H9 (cell line): Measurements from ENCODE around the gene ADAMTSL3. TPM values are rescaled to one million over a fixed set of nuclear protein-coding genes. Genes with fewer than 3 reads are reported as not detected.

ENCODE experiments used
- DNase-seq: peaks from one replicate; pipeline ENCODE4 v3.0.0-alpha.2; 2017
- H2AFZ ChIP-seq: one replicate; pipeline ENCODE4 v1.6.1; 2013; ENCODE audit warnings: mild to moderate bottlenecking, low read length, control low read depth, moderate library complexity
- H2AK5ac ChIP-seq: 2 replicates; pipeline ENCODE4 v1.6.1; 2013; ENCODE audit warnings: low read length, control low read depth, mixed read lengths; ENCODE audit not compliant: insufficient read length
- H2BK120ac ChIP-seq: one replicate; pipeline ENCODE4 v1.6.1; 2013; ENCODE audit warnings: low read depth, mild to moderate bottlenecking, low read length, control low read depth, inconsistent platforms; ENCODE audit not compliant: poor library complexity, severe bottlenecking
- H2BK12ac ChIP-seq: 2 replicates; pipeline ENCODE4 v1.6.1; 2013; ENCODE audit warnings: low read length, control low read depth, mixed read lengths, low read depth; ENCODE audit not compliant: insufficient read length
- H2BK15ac ChIP-seq: 2 replicates; pipeline ENCODE4 v1.6.1; 2013; ENCODE audit warnings: low read depth, low read length, control low read depth
- H2BK20ac ChIP-seq: one replicate; pipeline ENCODE4 v1.6.1; 2013; ENCODE audit warnings: low read depth, mild to moderate bottlenecking, low read length, control low read depth, inconsistent platforms; ENCODE audit not compliant: poor library complexity, severe bottlenecking
- H2BK5ac ChIP-seq: 2 replicates; pipeline ENCODE4 v1.6.1; 2013; ENCODE audit warnings: low read length, control low read depth, mixed read lengths; ENCODE audit not compliant: insufficient read length
- H3K14ac ChIP-seq: 2 replicates; pipeline ENCODE4 v1.6.1; 2013; ENCODE audit warnings: low read length, control low read depth; ENCODE audit not compliant: insufficient read depth
- H3K18ac ChIP-seq: 2 replicates; pipeline ENCODE4 v1.6.1; 2013; ENCODE audit warnings: low read depth, mild to moderate bottlenecking, mixed read lengths, low read length, control low read depth; ENCODE audit not compliant: insufficient read length
- H3K23ac ChIP-seq: 2 replicates; pipeline ENCODE4 v1.6.1; 2013; ENCODE audit warnings: low read length, control low read depth, mixed read lengths, low read depth; ENCODE audit not compliant: insufficient read length
- H3K23me2 ChIP-seq: 2 replicates; pipeline ENCODE4 v1.6.1; 2013; ENCODE audit warnings: low read depth, mild to moderate bottlenecking, mixed read lengths, low read length, control low read depth; ENCODE audit not compliant: insufficient read length, poor library complexity, severe bottlenecking
- H3K27ac ChIP-seq: 2 replicates; pipeline ENCODE4 v1.5.1; 2013; ENCODE audit warnings: low read length, control low read depth, mixed read lengths, low read depth; ENCODE audit not compliant: insufficient read length
- H3K27me3 ChIP-seq: 2 replicates; pipeline ENCODE4 v1.6.1; 2013; ENCODE audit warnings: low read length, control low read depth, inconsistent platforms; ENCODE audit not compliant: insufficient read depth
- H3K4ac ChIP-seq: 2 replicates; pipeline ENCODE4 v1.6.1; 2013; ENCODE audit warnings: low read depth, mild to moderate bottlenecking, control low read depth, inconsistent platforms, low read length, moderate library complexity
- H3K4me1 ChIP-seq: 2 replicates; pipeline ENCODE4 v1.6.1; 2013; ENCODE audit warnings: low read length, control low read depth, inconsistent platforms; ENCODE audit not compliant: insufficient read depth
- H3K4me2 ChIP-seq: 2 replicates; pipeline ENCODE4 v1.6.1; 2013; ENCODE audit warnings: low read length, control low read depth, mixed read lengths; ENCODE audit not compliant: insufficient read length, insufficient read depth
- H3K56ac ChIP-seq: 2 replicates; pipeline ENCODE4 v1.6.1; 2013; ENCODE audit warnings: low read depth, mild to moderate bottlenecking, mixed read lengths, low read length, control low read depth; ENCODE audit not compliant: insufficient read length
- H3K79me1 ChIP-seq: 2 replicates; pipeline ENCODE4 v1.6.1; 2013; ENCODE audit warnings: low read depth, mild to moderate bottlenecking, moderate library complexity, low read length, control low read depth, inconsistent platforms; ENCODE audit not compliant: insufficient read depth, poor library complexity, severe bottlenecking
- H3K79me2 ChIP-seq: 2 replicates; pipeline ENCODE4 v1.6.1; 2013; ENCODE audit warnings: low read length, control low read depth, inconsistent platforms; ENCODE audit not compliant: insufficient read depth
- H3K9ac ChIP-seq: 2 replicates; pipeline ENCODE4 v1.6.1; 2013; ENCODE audit warnings: low read length, control low read depth, mixed read lengths; ENCODE audit not compliant: insufficient read length; ENCODE audit errors: extremely low read depth
- H3K9me3 ChIP-seq: one replicate; pipeline ENCODE4 v1.6.1; 2013; ENCODE audit warnings: low read depth, low read length, inconsistent platforms; ENCODE audit not compliant: control insufficient read depth
- H3T11ph ChIP-seq: one replicate; pipeline ENCODE4 v1.6.1; 2013; ENCODE audit warnings: mild to moderate bottlenecking, low read length, control low read depth, inconsistent platforms
- H4K20me1 ChIP-seq: one replicate; pipeline ENCODE4 v1.6.1; 2013; ENCODE audit not compliant: control insufficient read depth, insufficient read length, insufficient read depth
- H4K5ac ChIP-seq: 2 replicates; pipeline ENCODE4 v1.6.1; 2013; ENCODE audit warnings: low read depth, mild to moderate bottlenecking, mixed read lengths, low read length, control low read depth; ENCODE audit not compliant: insufficient read length
- H4K8ac ChIP-seq: replicated peaks from 2 replicates; pipeline ENCODE4 v1.6.1; 2013; ENCODE audit warnings: low read length, control low read depth, mixed read lengths, low read depth; ENCODE audit not compliant: insufficient read length
- H4K91ac ChIP-seq: 2 replicates; pipeline ENCODE4 v1.6.1; 2013; ENCODE audit warnings: low read depth, mild to moderate bottlenecking, moderate library complexity, mixed read lengths, low read length, control low read depth; ENCODE audit not compliant: insufficient read length
- H3K27ac Mint-ChIP-seq, 3 experiments: 2 replicates in 2 of 3; 3 replicates in 1 of 3; pipeline ENCODE4 v1.8.0; 2020 to 2021; ENCODE audit warnings: mixed read lengths in 3 of 3, mild to moderate bottlenecking in 1 of 3, moderate library complexity in 1 of 3
- H3K27me3 Mint-ChIP-seq: 2 replicates; pipeline ENCODE4 v1.8.0; 2021; ENCODE audit warnings: low read depth, mild to moderate bottlenecking, moderate library complexity, mixed read lengths
- H3K36me3 Mint-ChIP-seq, 3 experiments: 2 replicates in 2 of 3; 3 replicates in 1 of 3; pipeline ENCODE4 v1.8.0; 2020 to 2021; ENCODE audit warnings: low read depth in 3 of 3, mixed read lengths in 3 of 3; ENCODE audit not compliant: insufficient read depth in 1 of 3
- H3K4me1 Mint-ChIP-seq, 2 experiments: 2 replicates each; pipeline ENCODE4 v1.8.0; 2020; ENCODE audit warnings: mixed read lengths in 2 of 2
- H3K4me3 Mint-ChIP-seq, 2 experiments: 2 replicates in 1 of 2; 3 replicates in 1 of 2; pipeline ENCODE4 v1.8.0; 2020 to 2021; ENCODE audit warnings: mild to moderate bottlenecking in 2 of 2, mixed read lengths in 2 of 2, moderate library complexity in 1 of 2
- H3K9me3 Mint-ChIP-seq, 2 experiments: 2 replicates in 1 of 2; 3 replicates in 1 of 2; pipeline ENCODE4 v1.8.0; 2020; ENCODE audit warnings: mild to moderate bottlenecking in 2 of 2, mixed read lengths in 2 of 2, moderate library complexity in 1 of 2
- WGBS: extraction: QIAGEN DNeasy Blood & Tissue Kit; methylation state at CpG from one replicate; pipeline ENCODE4 v1.1.7; 2013; ENCODE audit warnings: missing lambda C conversion rate, low lambda C conversion rate, mixed read lengths; ENCODE audit not compliant: insufficient read length; ENCODE audit errors: extremely low coverage; 5-methylcytosine and 5-hydroxymethylcytosine counted together
- total RNA-seq: library from RNA; stranded (reverse); gene quantifications from 2 replicates; pipeline ENCODE4 v1.2.1, GENCODE V29; 2021
- TF ChIP-seq, protein P1 (sequence below): fragments of 200-600 bp; sonication (generic); conservative IDR thresholded peaks from 3 replicates; pipeline ENCODE4 v1.8.0; 2021; ENCODE audit warnings: antibody characterized with exemption, mild to moderate bottlenecking

Gene ADAMTSL3
- total RNA-seq, 1 experiment from 2014 or later = 0.39 TPM

DNA sequence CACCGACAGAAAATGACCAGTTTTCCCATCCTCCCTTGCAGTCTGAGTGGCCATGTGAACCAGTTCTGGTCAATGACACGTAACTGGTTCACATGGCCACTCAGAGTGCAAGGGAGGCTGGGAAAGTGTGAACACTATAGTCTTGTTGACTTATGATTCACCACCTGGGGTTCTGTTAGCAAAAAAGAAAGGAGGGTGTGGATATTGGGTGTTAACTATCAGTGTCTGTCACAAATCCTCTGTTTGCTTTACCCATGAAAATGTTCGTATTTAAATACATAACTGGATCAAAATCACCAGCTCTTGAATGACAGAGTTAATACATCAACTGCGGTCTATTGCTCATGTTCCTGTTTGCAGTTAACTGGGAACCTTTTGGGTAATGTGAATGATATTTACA, 92.3 kb downstream of the ADAMTSL3 start:
- no peaks in the 10 kb centered on the region for H3K36me3 Mint-ChIP-seq
- no peak overlapping the region for H3K56ac ChIP-seq
- peaks cover 0 to 2% of the 10 kb centered on the region in 2 experiments; a peak in 2 of 4 replicates for H3K4me1 Mint-ChIP-seq

More for the DNA sequence above, 92.3 kb downstream of the ADAMTSL3 start:
- Histone ChIP-seq H4K20me1 (no peaks in the 10 kb centered on the region), H4K91ac (no peak overlapping the region), H3K4me2 (no peak overlapping the region), H3K4ac (no peak overlapping the region), H2AK5ac (no peak overlapping the region), H3K79me2 (no peaks in the 10 kb centered on the region), H2BK120ac (no peak overlapping the region), H3K14ac (no peak overlapping the region), H2BK12ac (no peak overlapping the region), H2BK15ac (no peak overlapping the region), H3K23me2 (no peaks in the 10 kb centered on the region), H4K8ac (no peak overlapping the region), H3K9me3 (no peaks in the 10 kb centered on the region), H2BK20ac (no peak overlapping the region), H3K27ac (no peak overlapping the region), H3K79me1 (no peaks in the 10 kb centered on the region), H2BK5ac (no peak overlapping the region), H3T11ph (no peak overlapping the region), H3K9ac (no peak overlapping the region), H4K5ac (no peak overlapping the region), H2AFZ (no peak overlapping the region), H3K23ac (no peak overlapping the region), H3K18ac (no peak overlapping the region), H3K4me1 (no peaks in the 10 kb centered on the region), H3K27me3 (no peaks in the 10 kb centered on the region)
- no CpG with 5 or more reads among the region's 4 CpGs for WGBS
- no peak for DNase-seq
- peaks cover 1% of the 10 kb centered on the region; the same call in 1 of the 2 replicates for H3K27me3 Mint-ChIP-seq
- H3K27ac Mint-ChIP-seq = no peak overlapping the region
- no peak overlapping the region for H3K4me3 Mint-ChIP-seq
- peaks cover 0 to 3% of the 10 kb centered on the region in 2 experiments; a peak in 1 of 5 replicates for H3K9me3 Mint-ChIP-seq
- TF ChIP-seq, protein P1, sequence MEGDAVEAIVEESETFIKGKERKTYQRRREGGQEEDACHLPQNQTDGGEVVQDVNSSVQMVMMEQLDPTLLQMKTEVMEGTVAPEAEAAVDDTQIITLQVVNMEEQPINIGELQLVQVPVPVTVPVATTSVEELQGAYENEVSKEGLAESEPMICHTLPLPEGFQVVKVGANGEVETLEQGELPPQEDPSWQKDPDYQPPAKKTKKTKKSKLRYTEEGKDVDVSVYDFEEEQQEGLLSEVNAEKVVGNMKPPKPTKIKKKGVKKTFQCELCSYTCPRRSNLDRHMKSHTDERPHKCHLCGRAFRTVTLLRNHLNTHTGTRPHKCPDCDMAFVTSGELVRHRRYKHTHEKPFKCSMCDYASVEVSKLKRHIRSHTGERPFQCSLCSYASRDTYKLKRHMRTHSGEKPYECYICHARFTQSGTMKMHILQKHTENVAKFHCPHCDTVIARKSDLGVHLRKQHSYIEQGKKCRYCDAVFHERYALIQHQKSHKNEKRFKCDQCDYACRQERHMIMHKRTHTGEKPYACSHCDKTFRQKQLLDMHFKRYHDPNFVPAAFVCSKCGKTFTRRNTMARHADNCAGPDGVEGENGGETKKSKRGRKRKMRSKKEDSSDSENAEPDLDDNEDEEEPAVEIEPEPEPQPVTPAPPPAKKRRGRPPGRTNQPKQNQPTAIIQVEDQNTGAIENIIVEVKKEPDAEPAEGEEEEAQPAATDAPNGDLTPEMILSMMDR = no peak
